WTC11 (cell line): ENCODE results near the gene SGCA.

Experiments
- TF ChIP-seq, protein P1 (sequence below): sonication (generic); formaldehyde crosslinking; IDR thresholded peaks from 2 replicates; pipeline ENCODE4 v1.8.0; 2022; ENCODE audit warnings: mild to moderate bottlenecking, missing genetic modification reagents
- TF ChIP-seq, protein P2 (sequence below): fragments of 200-600 bp; IDR thresholded peaks from 2 replicates; pipeline ENCODE4 v1.8.0; 2022; ENCODE audit warnings: antibody characterized with exemption
- TF ChIP-seq, protein P3 (sequence below): sonication (generic); formaldehyde crosslinking; IDR thresholded peaks from 2 replicates; pipeline ENCODE4 v1.8.0; 2022; ENCODE audit warnings: mild to moderate bottlenecking, missing genetic modification reagents

DNA sequence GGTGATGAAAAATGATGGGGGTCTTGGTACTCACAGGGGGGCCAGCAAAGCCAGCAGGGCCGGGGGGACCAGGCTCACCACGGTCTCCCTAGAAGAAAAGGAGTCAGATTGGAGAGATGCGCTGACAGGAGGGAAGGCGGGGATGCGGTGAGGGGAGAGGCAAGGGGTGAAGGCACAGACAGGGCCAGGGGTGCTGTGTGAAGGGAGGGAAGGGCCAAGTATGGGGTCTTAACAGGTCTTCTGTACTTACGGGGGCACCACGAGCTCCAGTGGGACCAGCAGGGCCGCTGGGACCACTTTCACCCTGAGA is 24.4 kb downstream of the SGCA start:
- TF ChIP-seq, protein P1, sequence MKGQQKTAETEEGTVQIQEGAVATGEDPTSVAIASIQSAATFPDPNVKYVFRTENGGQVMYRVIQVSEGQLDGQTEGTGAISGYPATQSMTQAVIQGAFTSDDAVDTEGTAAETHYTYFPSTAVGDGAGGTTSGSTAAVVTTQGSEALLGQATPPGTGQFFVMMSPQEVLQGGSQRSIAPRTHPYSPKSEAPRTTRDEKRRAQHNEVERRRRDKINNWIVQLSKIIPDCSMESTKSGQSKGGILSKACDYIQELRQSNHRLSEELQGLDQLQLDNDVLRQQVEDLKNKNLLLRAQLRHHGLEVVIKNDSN (CRISPR knock-in tag), result no peak
- TF ChIP-seq, protein P2, sequence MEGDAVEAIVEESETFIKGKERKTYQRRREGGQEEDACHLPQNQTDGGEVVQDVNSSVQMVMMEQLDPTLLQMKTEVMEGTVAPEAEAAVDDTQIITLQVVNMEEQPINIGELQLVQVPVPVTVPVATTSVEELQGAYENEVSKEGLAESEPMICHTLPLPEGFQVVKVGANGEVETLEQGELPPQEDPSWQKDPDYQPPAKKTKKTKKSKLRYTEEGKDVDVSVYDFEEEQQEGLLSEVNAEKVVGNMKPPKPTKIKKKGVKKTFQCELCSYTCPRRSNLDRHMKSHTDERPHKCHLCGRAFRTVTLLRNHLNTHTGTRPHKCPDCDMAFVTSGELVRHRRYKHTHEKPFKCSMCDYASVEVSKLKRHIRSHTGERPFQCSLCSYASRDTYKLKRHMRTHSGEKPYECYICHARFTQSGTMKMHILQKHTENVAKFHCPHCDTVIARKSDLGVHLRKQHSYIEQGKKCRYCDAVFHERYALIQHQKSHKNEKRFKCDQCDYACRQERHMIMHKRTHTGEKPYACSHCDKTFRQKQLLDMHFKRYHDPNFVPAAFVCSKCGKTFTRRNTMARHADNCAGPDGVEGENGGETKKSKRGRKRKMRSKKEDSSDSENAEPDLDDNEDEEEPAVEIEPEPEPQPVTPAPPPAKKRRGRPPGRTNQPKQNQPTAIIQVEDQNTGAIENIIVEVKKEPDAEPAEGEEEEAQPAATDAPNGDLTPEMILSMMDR, result no peak
- TF ChIP-seq, protein P3, sequence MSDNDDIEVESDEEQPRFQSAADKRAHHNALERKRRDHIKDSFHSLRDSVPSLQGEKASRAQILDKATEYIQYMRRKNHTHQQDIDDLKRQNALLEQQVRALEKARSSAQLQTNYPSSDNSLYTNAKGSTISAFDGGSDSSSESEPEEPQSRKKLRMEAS (CRISPR knock-in tag), result no peak
